Astrocyte (in vitro differentiated cells and primary cell): ENCODE results near the gene OSBPL9.

Source experiments
- CTCF ChIP-seq: IDR thresholded peaks from 2 replicates; pipeline ENCODE4 v1.5.1; 2011; ENCODE audit warnings: low read depth, mild to moderate bottlenecking, inconsistent platforms, low read length, moderate library complexity; ENCODE audit not compliant: insufficient read depth
- EZH2 ChIP-seq: IDR thresholded peaks from 2 replicates; pipeline ENCODE4 v1.6.1; 2012; ENCODE audit warnings: mild to moderate bottlenecking, low read length, inconsistent platforms; ENCODE audit not compliant: insufficient read depth

DNA sequence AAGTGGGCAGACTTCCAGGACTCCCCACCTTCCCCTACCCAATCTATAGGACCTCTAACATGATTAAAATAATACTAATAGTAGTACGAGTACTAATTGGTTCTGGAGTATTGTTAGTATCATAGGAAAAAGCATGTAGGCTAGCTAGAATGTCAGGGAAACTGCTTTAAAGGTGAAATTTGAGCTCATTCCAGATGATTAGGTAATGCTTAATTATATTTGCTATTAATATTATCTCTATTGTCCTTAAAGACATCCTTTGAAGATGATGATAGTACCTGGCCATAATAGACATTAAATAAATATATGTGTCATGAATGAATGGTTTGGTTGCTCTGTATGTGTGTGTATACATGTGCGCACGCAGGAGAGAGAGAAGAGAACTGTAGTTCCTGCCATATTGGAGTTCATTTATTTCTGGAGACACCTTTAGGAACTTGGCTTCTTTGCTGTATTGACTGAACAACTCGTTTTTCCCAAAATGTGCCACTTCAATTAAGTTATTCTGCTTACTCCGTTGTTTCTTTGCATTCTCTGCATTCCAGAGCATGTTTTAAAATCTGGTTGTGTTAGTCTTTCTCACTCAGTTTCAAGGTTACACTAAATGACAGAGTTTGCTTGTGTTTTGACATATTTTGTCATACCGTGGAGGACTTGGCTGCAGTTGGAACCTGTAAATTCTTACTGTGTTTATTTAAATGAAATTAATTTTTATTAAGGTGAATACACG is 117.1 kb downstream of the OSBPL9 start:
- no peak for TF ChIP-seq CTCF
- no peak for TF ChIP-seq EZH2
